ENCODE measurements around the gene CYP46A1. TPM values are rescaled to one million over a fixed set of nuclear protein-coding genes. Genes with fewer than 3 reads are reported as not detected.

The CYP46A1 gene
- total RNA-seq, 1 experiment from 2014 or later = 0.30 TPM

DNA sequence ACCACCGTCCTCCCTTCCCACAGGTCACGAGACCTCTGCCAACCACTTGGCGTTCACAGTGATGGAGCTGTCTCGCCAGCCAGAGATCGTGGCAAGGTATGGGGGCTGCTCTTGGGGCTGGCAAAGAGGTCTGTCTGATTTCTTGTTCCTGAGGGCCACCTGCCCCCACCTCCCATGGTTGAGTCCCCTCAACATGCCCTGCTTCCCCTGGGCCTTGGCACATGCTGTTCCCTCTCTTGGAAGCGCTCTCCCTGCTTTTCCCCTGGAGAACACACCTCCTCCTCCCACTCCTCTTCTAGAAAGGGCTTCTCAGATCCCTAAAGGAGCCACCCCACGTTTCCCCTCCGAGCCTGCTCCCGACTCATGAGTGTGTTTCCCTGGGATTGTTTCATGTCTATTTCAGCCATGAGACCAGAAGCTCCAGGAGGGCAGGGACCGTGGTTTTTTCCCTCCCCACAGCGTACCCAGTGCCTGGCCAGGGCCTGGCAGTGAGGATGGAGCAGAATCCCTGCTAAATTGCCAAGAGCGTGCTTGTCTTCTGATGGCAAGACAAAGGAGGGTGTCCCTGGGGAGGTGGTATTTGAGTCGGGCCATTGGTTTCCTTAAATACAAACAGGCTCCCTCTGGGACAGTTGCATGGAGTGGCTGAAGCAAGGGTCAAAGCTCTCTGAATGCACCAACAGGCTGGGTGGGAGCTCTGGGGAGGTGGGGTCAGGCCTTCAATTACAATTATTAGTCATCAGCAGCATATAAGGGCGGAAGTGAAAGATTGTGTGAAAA, 34.1 kb downstream of the CYP46A1 start:
- Mint-ChIP-seq H3K4me1 (ENCODE audit: insufficient read depth, unreplicated experiment) (no peaks in the 10 kb centered on the region), H3K4me3 (ENCODE audit: unreplicated experiment) (no peak overlapping the region), H3K9me3 (ENCODE audit: unreplicated experiment) (no peaks in the 10 kb centered on the region), H3K36me3 (ENCODE audit: insufficient read depth, unreplicated experiment) (no peaks in the 10 kb centered on the region), H3K27me3 (ENCODE audit: insufficient read depth, unreplicated experiment) (no peaks in the 10 kb centered on the region), H3K27ac (ENCODE audit: low read depth, unreplicated experiment) (no peak overlapping the region)
- no peak for DNase-seq (ENCODE audit: unreplicated experiment)
- ChIA-PET CTCF (interaction anchor here (1.0 to 1.1 kb wide), 2 partner anchors 11 to 31 kb away, joined by 3 read pairs; no protein-coding TSS in a partner anchor), POLR2A (no interaction called here)
- TF ChIP-seq, protein P1, sequence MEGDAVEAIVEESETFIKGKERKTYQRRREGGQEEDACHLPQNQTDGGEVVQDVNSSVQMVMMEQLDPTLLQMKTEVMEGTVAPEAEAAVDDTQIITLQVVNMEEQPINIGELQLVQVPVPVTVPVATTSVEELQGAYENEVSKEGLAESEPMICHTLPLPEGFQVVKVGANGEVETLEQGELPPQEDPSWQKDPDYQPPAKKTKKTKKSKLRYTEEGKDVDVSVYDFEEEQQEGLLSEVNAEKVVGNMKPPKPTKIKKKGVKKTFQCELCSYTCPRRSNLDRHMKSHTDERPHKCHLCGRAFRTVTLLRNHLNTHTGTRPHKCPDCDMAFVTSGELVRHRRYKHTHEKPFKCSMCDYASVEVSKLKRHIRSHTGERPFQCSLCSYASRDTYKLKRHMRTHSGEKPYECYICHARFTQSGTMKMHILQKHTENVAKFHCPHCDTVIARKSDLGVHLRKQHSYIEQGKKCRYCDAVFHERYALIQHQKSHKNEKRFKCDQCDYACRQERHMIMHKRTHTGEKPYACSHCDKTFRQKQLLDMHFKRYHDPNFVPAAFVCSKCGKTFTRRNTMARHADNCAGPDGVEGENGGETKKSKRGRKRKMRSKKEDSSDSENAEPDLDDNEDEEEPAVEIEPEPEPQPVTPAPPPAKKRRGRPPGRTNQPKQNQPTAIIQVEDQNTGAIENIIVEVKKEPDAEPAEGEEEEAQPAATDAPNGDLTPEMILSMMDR (IDR thresholded peaks at IDR 0.05; ENCODE audit: unreplicated experiment) = no peak
- intact Hi-C loops (cut with micrococcal nuclease) = no loop called here
- BruUV-seq (replicated peaks) = no TSS peak

DNA sequence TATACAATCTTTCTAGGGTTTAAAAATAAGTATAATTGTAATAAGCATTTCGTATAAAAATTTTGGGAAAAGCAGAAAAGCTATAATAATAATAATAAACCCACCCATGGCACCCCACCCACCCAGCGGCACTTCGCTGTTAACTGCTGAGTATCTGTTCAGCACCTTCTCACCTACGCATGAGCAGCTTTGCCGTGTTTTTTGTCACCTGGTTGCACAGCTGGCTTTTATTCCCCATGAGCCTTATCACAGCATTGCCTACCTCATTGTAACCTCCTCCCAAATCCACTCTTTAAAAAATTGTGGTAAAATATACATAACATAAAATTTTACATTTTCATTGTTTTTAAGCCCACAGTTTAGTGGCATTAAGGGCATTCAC, 34.7 kb downstream of the CYP46A1 start:
- POLR2A ChIA-PET = no interaction called here
- no peaks in the 10 kb centered on the region for H3K36me3 Mint-ChIP-seq (ENCODE audit: insufficient read depth, unreplicated experiment)
- BruUV-seq (replicated peaks) = no TSS peak
- no peak overlapping the region for H3K4me3 Mint-ChIP-seq (ENCODE audit: unreplicated experiment)
- no peak for DNase-seq (ENCODE audit: unreplicated experiment)
- CTCF ChIA-PET = interaction anchor here (0.7 to 1.0 kb wide), 2 partner anchors 11 to 470 kb away, joined by 3 read pairs; no protein-coding TSS in a partner anchor
- H3K27me3 Mint-ChIP-seq (ENCODE audit: insufficient read depth, unreplicated experiment) = no peaks in the 10 kb centered on the region
- H3K9me3 Mint-ChIP-seq (ENCODE audit: unreplicated experiment) = no peaks in the 10 kb centered on the region
- H3K27ac Mint-ChIP-seq (ENCODE audit: low read depth, unreplicated experiment) = no peak overlapping the region
- intact Hi-C loops (cut with micrococcal nuclease) = no loop called here
- H3K4me1 Mint-ChIP-seq (ENCODE audit: insufficient read depth, unreplicated experiment) = no peaks in the 10 kb centered on the region
- TF ChIP-seq, protein P1 (IDR thresholded peaks at IDR 0.05; ENCODE audit: unreplicated experiment) = no peak

DNA sequence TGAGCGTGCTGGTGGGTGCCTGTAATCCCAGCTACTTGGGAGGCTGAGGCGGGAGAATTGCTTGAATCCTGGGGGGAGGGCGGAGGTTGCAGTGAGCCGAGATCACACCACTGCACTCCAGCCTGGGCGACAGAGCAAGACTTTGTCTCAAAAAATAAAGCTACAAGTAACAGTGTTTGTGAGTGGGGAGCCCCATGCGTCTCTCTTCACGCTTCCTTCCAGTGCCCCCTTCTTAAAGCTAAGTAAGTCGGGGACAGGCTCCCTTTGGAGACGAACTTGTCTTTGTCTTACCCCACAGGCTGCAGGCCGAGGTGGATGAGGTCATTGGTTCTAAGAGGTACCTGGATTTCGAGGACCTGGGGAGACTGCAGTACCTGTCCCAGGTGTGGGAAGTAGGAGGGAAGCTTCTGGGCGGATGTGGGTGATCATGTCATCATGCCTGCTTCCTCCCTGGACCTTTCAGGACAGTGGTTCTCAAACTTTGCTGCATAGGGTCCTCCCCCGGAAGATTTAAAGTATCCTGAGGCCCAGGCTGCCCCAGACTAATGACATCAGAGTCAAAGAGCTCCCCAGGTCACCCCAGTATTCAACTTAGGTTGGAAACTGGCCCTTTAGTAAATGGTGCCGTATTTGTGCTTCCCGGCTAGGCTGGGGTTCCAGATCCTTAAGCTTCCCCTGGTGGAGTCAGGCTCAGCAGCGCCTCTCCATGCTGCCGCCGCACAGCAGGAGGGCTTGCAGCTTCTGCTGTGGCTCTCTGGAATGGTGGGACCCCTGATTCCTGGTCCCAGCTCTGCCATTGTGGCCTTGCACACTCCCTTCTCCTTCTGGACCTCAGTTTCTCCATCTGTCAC, 37.1 kb downstream of the CYP46A1 start:
- Mint-ChIP-seq H3K27me3 (ENCODE audit: insufficient read depth, unreplicated experiment) (no peaks in the 10 kb centered on the region), H3K9me3 (ENCODE audit: unreplicated experiment) (no peaks in the 10 kb centered on the region), H3K27ac (ENCODE audit: low read depth, unreplicated experiment) (no peak overlapping the region), H3K4me3 (ENCODE audit: unreplicated experiment) (no peak overlapping the region), H3K4me1 (ENCODE audit: insufficient read depth, unreplicated experiment) (no peaks in the 10 kb centered on the region), H3K36me3 (ENCODE audit: insufficient read depth, unreplicated experiment) (no peaks in the 10 kb centered on the region)
- intact Hi-C loops (cut with micrococcal nuclease) = no loop called here
- ChIA-PET CTCF (interaction anchor here (0.8 kb wide), 1 partner anchor 8 kb away, joined by 4 read pairs; no protein-coding TSS in a partner anchor), POLR2A (no interaction called here)
- DNase-seq (ENCODE audit: unreplicated experiment) = no peak
- no TSS peak for BruUV-seq (replicated peaks)
- TF ChIP-seq, protein P1 (IDR thresholded peaks at IDR 0.05; ENCODE audit: unreplicated experiment) = no peak

DNA sequence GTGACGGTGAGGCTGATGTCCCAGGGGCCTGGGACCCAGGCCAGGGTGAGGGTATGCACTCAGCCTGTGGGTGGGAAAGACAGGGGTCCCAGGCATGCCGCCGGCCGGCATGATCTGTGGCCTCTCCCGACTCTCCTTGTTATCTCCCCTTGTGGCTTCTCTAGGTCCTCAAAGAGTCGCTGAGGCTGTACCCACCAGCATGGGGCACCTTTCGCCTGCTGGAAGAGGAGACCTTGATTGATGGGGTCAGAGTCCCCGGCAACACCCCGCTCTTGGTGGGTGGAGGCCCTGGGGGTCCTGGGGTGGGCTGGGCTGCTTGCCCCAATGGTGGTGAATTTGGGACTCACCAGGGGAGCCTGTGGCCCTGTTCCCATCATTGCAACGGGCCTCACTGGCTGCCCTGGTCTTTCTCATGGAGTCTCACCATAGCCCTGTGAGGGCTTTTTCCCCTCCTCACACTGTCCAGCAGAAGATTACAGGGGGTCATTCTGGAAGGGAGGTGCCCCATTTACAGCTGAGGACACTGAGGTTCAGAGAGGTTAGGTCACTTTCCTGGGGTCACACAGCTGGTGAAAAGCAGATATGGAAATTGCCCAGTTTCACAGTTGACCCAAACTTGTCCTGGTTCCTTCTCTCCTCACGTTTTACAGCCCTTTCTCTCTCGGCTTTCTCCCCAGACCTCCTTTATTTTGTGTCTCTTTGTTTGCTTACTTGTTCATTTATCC, 37.9 kb downstream of the CYP46A1 start:
- no peaks in the 10 kb centered on the region for H3K36me3 Mint-ChIP-seq (ENCODE audit: insufficient read depth, unreplicated experiment)
- CTCF ChIA-PET = interaction anchor here (0.8 kb wide), 1 partner anchor 7 kb away, joined by 4 read pairs; no protein-coding TSS in a partner anchor
- no TSS peak for BruUV-seq (replicated peaks)
- no peaks in the 10 kb centered on the region for H3K27me3 Mint-ChIP-seq (ENCODE audit: insufficient read depth, unreplicated experiment)
- TF ChIP-seq, protein P1 (IDR thresholded peaks at IDR 0.05; ENCODE audit: unreplicated experiment) = no peak
- POLR2A ChIA-PET = no interaction called here
- no peaks in the 10 kb centered on the region for H3K9me3 Mint-ChIP-seq (ENCODE audit: unreplicated experiment)
- no peaks in the 10 kb centered on the region for H3K4me1 Mint-ChIP-seq (ENCODE audit: insufficient read depth, unreplicated experiment)
- no peak overlapping the region for H3K4me3 Mint-ChIP-seq (ENCODE audit: unreplicated experiment)
- H3K27ac Mint-ChIP-seq (ENCODE audit: low read depth, unreplicated experiment) = no peak overlapping the region
- intact Hi-C loops (cut with micrococcal nuclease) = no loop called here
- DNase-seq (ENCODE audit: unreplicated experiment) = no peak

Measured in MCF 10A (cell line).